NT2/D1 (cell line): ENCODE results near the gene C2CD2L.

Experiments used
- DNase-seq: peaks from one replicate; pipeline ENCODE4 v3.0.0-alpha.2; 2011; ENCODE audit warnings: low read depth, low spot score
- H3K27me3 ChIP-seq: 2 replicates; pipeline ENCODE4 v1.6.0; 2011; ENCODE audit warnings: mild to moderate bottlenecking; ENCODE audit not compliant: insufficient read length, insufficient read depth
- H3K36me3 ChIP-seq: 2 replicates; pipeline ENCODE4 v1.6.1; 2011; ENCODE audit warnings: mild to moderate bottlenecking, low read length, mixed read lengths; ENCODE audit not compliant: insufficient read depth, insufficient read length
- H3K4me1 ChIP-seq: 2 replicates; pipeline ENCODE4 v1.5.1; 2011; ENCODE audit not compliant: insufficient read depth, insufficient read length
- H3K4me3 ChIP-seq: 2 replicates; pipeline ENCODE4 v1.5.1; 2011; ENCODE audit warnings: low read depth; ENCODE audit not compliant: insufficient read length
- H3K9ac ChIP-seq: 2 replicates; pipeline ENCODE4 v1.6.0; 2011; ENCODE audit warnings: low read depth; ENCODE audit not compliant: insufficient read length
- H3K9me3 ChIP-seq: 2 replicates; pipeline ENCODE4 v1.5.1; 2011; ENCODE audit warnings: mild to moderate bottlenecking, low read length; ENCODE audit not compliant: insufficient read depth
- SUZ12 ChIP-seq: IDR thresholded peaks from 2 replicates; pipeline ENCODE4 v1.6.1; 2011; ENCODE audit not compliant: insufficient read length, insufficient read depth; ENCODE audit errors: extremely low read depth
- YY1 ChIP-seq: IDR thresholded peaks from 2 replicates; pipeline ENCODE4 v1.6.1; 2011; ENCODE audit not compliant: insufficient read length, insufficient read depth
- ZNF274 ChIP-seq: IDR thresholded peaks from 2 replicates; pipeline ENCODE4 v1.6.1; 2011; ENCODE audit warnings: mild to moderate bottlenecking, low read depth, low read length

The C2CD2L gene

DNA sequence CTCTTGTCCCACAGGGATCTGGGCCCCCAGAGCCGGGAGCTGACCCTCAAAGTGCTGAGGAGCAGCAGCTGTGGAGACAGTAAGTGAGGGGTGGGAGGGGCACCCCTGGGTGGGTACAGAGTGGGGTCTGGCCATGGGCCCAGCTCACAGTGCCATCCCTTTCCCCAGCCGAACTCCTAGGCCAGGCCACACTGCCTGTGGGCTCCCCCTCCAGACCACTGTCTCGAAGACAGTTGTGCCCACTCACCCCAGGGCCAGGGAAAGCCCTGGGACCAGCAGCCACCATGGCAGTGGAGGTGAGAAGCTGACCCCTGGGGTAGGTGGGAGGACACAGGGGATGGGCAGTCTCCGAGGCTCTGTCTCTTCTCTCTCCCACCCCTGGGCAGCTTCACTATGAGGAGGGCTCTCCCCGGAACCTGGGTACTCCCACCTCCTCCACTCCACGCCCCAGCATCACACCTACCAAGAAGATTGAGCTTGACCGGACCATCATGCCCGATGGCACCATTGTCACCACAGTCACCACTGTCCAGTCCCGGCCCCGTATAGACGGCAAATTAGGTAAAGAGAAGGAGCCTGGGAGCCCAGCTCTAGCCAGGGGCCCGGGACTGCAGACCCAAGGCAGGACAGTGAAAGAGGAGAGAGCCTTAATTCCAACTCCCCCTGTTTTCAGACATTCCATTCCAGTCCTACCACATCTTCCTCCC, 5.3 kb downstream of the C2CD2L start:
- H3K36me3 ChIP-seq, result peaks cover 32% of the 10 kb centered on the region
- TF ChIP-seq ZNF274 (no peak), SUZ12 (no peak), YY1 (no peak)

DNA sequence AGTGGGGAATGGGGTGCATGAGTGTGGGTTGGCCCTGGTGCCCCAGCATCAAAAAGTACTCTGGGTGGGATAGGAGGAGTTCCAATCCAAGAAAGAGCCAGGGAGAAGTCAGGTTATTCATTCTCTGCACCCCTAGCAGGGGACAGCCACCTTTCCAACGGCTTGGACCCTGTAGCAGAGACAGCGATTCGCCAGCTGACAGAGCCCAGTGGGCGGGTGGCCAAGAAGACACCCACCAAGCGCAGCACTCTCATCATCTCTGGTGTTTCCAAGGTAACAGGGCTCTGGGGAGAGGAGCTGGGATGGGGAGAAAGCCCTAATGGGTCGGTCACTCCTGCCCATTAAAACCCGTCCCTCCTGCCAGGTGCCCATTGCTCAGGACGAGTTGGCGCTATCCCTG, 6.6 kb downstream of the C2CD2L start:
- Histone ChIP-seq H3K27me3 (peaks cover 4% of the 10 kb centered on the region), H3K9ac (no peak overlapping the region), H3K36me3 (peaks cover 32% of the 10 kb centered on the region), H3K4me1 (no peaks in the 10 kb centered on the region), H3K4me3 (no peak overlapping the region), H3K9me3 (no peaks in the 10 kb centered on the region)
- DNase-seq, result no peak
- TF ChIP-seq ZNF274 (no peak), SUZ12 (no peak), YY1 (no peak)

More for the DNA sequence above, 5.3 kb downstream of the C2CD2L start:
- H3K9me3 ChIP-seq, result no peaks in the 10 kb centered on the region
- H3K4me1 ChIP-seq, result peaks cover 5% of the 10 kb centered on the region
- no peak for DNase-seq
- no peak overlapping the region for H3K9ac ChIP-seq
- H3K4me3 ChIP-seq, result no peak overlapping the region
- H3K27me3 ChIP-seq, result peaks cover 17% of the 10 kb centered on the region

DNA sequence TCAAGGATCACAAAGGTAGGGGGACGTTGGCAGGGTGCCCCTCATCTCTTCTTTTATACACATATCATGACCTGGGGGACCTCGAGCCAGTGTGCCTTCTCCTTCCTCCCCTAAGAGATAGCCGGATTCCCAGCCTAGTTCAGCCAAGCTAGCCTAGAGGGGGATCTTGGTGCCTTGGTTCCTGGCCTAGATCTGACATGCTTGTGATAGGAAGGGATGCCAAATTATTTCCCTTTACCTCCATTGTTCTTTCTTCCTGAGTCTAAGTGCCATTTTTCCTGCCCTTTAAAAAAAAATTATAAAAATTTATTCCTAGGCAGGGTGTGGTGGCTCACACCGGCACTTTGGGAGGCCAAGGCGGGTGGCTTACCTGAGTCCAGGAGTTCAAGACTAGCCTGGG, 7.2 kb downstream of the C2CD2L start:
- H3K9ac ChIP-seq, result no peak overlapping the region
- no peaks in the 10 kb centered on the region for H3K4me1 ChIP-seq
- H3K27me3 ChIP-seq, result no peaks in the 10 kb centered on the region
- H3K36me3 ChIP-seq, result peaks cover 32% of the 10 kb centered on the region
- no peak overlapping the region for H3K4me3 ChIP-seq
- TF ChIP-seq YY1 (no peak), SUZ12 (no peak)
- no peak for DNase-seq
- H3K9me3 ChIP-seq, result no peaks in the 10 kb centered on the region

DNA sequence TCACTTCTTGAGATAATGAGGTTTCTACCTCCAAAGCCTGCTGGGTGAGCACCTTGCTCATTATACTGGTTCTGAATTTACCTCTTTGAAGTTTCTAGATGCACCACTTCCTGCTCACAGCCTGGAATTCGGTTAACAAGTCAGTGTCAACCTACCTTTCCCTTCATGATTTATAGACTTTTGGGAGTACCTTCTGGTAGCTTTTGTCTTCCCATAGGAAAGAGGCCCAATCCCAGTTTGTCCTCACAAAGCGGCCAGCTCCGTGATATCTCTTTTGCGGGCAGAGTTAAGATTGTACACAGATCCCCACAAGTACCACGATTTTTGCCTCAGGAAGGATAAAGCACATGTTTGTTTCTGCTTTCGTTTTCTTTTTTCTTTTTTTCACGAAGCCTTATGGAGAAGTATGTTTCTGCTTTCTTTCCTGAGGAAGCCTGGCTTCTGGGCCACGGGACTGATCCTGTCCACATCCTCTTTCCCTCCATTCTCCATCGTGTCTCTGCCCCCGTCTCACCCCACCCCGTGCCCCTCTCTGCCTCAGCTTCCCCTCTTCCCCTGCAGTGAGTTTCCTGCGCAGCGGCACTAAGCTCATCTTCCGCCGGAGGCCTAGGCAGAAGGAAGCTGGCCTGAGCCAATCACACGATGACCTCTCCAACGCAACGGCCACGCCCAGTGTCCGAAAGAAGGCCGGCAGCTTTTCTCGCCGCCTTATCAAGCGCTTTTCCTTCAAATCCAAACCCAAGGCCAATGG, 8.5 kb downstream of the C2CD2L start:
- H3K36me3 ChIP-seq, result peaks cover 29% of the 10 kb centered on the region
- no peaks in the 10 kb centered on the region for H3K4me1 ChIP-seq
- no peaks in the 10 kb centered on the region for H3K27me3 ChIP-seq
- DNase-seq, result no peak
- no peak for TF ChIP-seq ZNF274
- no peak for TF ChIP-seq SUZ12
- TF ChIP-seq YY1, result no peak
- H3K9ac ChIP-seq, result no peak overlapping the region
- H3K4me3 ChIP-seq, result no peak overlapping the region
- no peaks in the 10 kb centered on the region for H3K9me3 ChIP-seq

DNA sequence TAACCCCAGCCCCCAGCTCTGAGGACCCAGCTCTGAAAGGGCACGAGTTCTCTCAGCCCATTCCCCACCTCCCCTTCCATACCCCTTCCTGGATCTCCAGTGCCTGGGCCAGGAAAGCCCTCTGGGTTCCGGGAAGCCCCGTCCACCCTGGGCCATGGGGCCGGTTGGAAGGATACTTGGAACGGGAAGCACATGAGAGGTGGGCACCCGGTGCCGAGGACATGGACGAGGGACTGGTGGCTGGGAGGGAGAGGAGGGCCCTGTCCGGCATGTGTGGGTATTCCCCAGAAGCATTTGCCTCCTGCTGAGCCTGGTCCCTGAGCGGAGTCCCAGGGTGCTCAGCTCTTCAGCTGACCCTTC, 9.1 kb downstream of the C2CD2L start:
- DNase-seq, result no peak
- Histone ChIP-seq H3K4me1 (no peaks in the 10 kb centered on the region), H3K4me3 (no peak overlapping the region), H3K27me3 (no peaks in the 10 kb centered on the region), H3K36me3 (peaks cover 24% of the 10 kb centered on the region), H3K9me3 (no peaks in the 10 kb centered on the region), H3K9ac (no peak overlapping the region)
- TF ChIP-seq SUZ12 (no peak), YY1 (no peak), ZNF274 (no peak)

DNA sequence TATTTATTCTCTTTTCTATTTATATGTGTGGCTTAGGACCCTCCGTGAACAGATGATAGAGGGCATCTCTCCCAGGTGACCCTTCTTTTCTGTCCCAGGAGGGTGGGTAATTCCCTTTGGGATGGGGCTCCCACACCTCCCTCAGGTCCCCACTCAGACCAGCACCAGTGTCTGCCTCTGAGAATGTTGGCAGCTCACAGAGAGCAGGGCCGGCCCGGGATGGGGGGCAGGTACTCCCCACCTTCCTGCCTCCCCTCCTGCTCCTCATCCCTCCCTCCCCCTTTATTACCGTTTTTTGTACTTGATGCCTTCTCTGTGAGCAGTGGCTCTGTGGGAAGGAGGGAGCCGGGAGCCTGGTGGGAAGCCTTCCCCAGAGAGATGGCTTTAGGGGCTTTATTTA, 9.5 kb downstream of the C2CD2L start:
- no peak overlapping the region for H3K4me3 ChIP-seq
- no peak for DNase-seq
- no peaks in the 10 kb centered on the region for H3K4me1 ChIP-seq
- no peaks in the 10 kb centered on the region for H3K27me3 ChIP-seq
- H3K36me3 ChIP-seq, result peaks cover 20% of the 10 kb centered on the region
- TF ChIP-seq YY1 (no peak), ZNF274 (no peak), SUZ12 (no peak)
- no peaks in the 10 kb centered on the region for H3K9me3 ChIP-seq
- H3K9ac ChIP-seq, result no peak overlapping the region

DNA sequence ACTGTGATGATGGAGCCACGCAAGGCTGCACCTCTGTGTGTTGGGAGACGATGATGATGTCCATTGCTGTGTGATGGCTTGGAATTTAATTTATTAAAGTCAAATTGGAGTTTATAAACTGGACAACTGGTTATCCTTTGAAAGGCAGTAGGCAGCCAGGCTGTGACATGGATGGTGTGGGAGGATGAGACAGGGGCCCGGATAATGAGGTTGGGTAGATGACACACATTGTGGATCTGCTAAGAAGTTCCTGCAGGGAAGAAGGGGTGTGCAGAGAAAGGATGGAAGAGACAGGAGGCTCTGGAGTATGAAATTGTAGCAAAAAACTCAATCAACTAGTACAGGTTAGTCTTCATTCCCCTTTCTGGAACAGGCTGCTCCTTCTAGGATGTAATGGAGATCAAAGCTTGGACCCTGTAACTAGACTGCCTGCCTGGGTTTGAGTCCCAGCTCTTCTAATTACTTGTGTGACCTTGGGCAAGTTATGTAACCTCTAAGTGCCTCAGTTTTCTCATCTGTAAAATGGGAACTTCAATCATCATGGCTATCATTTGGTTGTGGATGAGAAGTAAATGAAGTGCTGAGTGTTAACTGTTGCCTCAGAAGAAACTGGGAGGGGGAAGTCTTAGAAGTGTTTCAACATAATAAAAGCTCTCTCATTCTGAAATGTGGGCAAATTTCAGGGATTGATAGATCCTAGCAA, 10.0 kb downstream of the C2CD2L start:
- H3K4me1 ChIP-seq, result no peaks in the 10 kb centered on the region
- no peaks in the 10 kb centered on the region for H3K9me3 ChIP-seq
- no peak overlapping the region for H3K4me3 ChIP-seq
- peaks cover 16% of the 10 kb centered on the region for H3K36me3 ChIP-seq
- TF ChIP-seq YY1 (no peak), ZNF274 (no peak), SUZ12 (no peak)
- no peak for DNase-seq
- H3K27me3 ChIP-seq, result no peaks in the 10 kb centered on the region
- H3K9ac ChIP-seq, result no peak overlapping the region
